DMS153 (cell line): ENCODE results near the gene PSMB3.
A peak's percentile ranks its signal among the peaks of the same experiment; 100 is the strongest.

ENCODE experiments used
- DNase-seq: peaks from one replicate; lab custom pipeline; 2025; lab: John Stamatoyannopoulos, UW

The PSMB3 gene

GRCh38 chr17:38796451-38797157, 44.1 kb downstream of the PSMB3 start:
- no peak for DNase-seq

GRCh38 chr17:38797158-38797490, 44.6 kb downstream of the PSMB3 start:
- no peak for DNase-seq

GRCh38 chr17:38797828-38798227, 45.3 kb downstream of the PSMB3 start:
- no peak for DNase-seq

- no peak for DNase-seq
Measured at GRCh38 chr17:38798614-38799500, 46.3 kb downstream of the PSMB3 start.

- peak; percentile 96 for DNase-seq
Measured at GRCh38 chr17:38799501-38800236, 47.1 kb downstream of the PSMB3 start, which contains the start of gene PIP4K2B. Gene PIP4K2B, minus strand, starts transcription at chr17:38799556. Its CDS starts 132 bp downstream, at chr17:38799424.

GRCh38 chr17:38800237-38800760, 47.8 kb downstream of the PSMB3 start:
- no peak for DNase-seq

GRCh38 chr17:38809828-38810227, 57.3 kb downstream of the PSMB3 start:
- DNase-seq: no peak
